Measurements from ENCODE around the gene MLXIP. TPM values are rescaled to one million over a fixed set of nuclear protein-coding genes. Genes with fewer than 3 reads are reported as not detected.

Gene MLXIP
- total RNA-seq, 4 donors from 2014 or later: 19.8 to 37.1 (median 21.4) TPM

DNA sequence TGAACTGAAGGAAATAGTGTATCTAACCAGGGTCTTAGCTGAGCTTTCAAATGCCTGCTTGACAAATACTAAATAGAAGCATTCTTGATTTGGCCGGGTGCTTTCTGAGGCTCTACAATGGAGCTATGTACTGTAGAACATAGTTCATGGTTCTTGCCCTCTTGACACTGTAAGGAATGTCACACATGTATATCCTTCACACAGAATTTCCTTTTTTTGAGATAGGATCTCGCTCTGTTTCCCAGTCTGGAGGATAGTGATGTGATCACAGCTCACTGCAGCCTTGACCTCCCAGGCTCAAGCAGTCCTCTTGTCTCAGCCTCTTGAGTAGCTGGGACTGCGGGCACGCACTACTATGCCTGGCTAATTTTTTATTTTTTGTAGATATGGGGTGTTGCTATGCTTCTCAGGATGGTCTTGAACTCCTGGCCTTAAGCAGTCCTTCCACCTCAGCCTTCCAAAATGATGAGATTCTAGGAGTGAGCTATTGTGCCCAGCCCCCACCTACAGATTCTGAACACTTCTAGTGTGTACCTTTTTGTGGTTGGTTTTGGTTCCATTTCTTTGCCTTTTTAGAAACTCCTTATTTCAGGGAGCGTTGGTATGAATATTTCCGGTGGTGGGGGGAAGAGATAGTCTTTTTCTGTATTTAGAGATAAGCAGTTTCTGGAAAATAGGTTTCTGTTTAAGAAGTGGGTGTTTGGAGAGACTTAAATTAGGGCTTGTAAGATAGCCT lies 4.2 kb downstream of the MLXIP start:
- no peak for TF ChIP-seq CTCF (IDR thresholded peaks at IDR 0.05; ENCODE audit: low read depth)

DNA sequence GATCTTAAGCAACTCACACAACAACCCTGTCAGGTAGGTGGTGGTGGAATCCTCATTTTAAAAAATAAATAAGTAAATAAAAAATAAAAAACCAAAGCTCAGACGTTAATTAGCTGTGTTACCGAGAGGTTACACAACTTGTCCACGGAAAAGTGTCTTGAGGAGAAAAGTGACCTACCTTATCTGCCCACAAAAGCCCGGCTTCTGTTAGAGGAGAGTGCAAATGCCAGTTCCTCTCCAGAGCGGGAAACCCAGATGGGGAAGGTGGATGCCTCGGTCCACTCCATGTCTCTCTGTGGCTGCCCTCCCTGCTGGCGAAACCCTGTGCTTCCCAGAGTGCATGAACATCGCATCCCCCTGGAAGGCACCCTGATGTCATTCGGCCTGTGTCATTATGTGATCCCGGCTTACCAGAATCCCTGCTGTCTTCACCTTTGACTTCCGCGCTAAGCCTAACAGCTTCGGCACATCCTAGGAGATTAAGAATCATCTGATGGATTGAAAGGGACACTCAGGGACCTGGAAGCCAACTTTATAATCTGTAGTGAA lies 6.4 kb downstream of the MLXIP start:
- no peak for TF ChIP-seq CTCF (IDR thresholded peaks at IDR 0.05; ENCODE audit: low read depth)

- no peak for TF ChIP-seq CTCF (IDR thresholded peaks at IDR 0.05; ENCODE audit: low read depth)
These were observed 7.0 kb downstream of the MLXIP start for GRCh38 chr12:122085591-122085990.

DNA sequence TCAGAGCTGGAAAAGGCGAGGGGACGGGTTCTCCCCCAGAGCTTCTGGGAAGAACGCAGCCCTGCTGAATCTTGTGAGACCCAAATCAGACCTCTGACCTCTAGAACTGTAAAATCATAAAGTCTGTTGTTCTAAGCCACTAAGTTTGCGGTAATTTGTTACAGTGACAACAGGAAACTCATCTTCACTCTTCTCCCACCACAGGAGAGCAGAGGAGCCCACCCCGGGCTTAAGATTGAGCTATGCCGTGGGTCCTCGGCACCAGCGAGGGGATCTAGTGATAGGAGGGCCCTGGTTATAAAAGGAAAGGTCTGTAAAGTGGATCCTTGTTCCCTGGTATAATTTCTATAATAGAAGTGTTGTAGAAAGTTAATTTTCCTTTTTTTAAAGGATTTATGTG lies 7.6 kb downstream of the MLXIP start:
- TF ChIP-seq CTCF (IDR thresholded peaks at IDR 0.05; ENCODE audit: low read depth): no peak

DNA sequence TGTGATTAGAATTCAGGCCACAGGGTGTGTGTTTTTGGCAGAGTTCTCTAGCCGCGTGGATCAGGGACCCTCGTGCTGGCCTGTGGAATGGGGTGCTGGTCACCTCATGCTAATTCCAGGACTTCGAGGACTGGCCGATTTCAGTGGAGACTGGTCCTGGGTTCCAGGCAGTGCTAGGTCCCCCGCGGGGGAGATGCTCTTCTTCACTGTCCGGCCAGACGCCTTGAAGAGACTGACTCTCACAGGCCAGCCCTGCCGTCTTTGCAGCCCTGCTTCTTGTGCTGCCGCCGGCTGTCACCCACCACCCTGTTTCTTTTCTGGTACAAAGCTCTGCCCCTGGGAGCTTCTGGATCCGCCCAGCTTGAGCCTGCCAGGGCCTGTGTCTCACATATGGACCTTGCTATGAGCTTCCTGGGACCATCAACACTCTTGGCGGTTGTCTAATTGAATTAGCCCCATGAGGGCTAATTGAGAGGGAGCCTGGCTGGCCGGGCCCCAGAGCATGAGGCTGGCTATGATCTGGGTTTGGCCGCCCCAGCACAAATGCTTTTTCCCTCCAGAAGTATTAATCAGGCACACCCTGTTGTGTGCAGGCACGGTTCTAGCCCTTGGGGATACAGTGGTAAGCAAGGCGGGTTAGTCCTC lies 8.2 kb downstream of the MLXIP start:
- no peak for TF ChIP-seq CTCF (IDR thresholded peaks at IDR 0.05; ENCODE audit: low read depth)

DNA sequence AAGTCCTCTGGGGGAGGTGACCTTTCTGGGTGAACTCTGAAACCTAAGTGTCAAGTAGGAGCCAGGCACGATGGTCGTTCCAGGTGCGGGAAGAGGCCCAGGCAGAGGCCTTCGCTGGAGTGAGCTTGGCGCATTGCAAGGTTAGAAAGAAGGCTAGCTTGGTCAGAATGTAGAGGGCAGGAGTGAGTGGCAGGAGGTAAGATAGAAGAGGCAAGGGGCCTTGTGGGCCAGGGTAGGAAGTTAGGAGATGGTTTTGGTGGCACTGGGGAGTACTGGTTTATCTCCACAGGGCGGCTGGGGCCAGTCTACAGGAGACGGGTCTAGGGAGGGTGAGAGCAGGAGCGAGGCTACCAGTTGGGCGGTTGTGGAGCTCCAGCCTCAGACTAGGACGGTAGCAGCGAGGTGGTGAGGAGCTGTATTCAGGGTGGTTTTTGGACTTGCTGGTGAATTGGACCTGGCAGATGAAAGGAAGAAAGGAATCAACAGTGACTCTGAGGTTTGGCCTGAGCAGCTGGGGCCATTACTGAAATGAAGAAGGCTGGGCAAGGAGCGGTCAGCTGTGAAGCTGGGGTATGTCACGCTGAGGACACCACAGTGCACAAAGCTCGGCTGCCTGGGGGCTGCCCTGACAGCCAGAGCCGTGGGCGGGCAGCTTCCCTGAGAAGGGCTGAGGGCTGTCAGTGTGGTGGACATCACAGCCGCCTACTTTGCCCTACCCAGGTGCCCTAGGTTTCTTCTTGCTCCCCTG lies 9.0 kb downstream of the MLXIP start:
- TF ChIP-seq CTCF (IDR thresholded peaks at IDR 0.05; ENCODE audit: low read depth): no peak
